Hippocampal formation (tissue), 2 donors: ENCODE measurements around the gene TUSC2.
"Not testable (repeated sequence)": the region's sequence is repeated elsewhere in the genome, so short reads cannot be mapped to it uniquely, and the experiment has no call there.

Experiments
- DNase-seq, 2 donors: peaks; one replicate each; lab custom pipeline; 2025; lab: John Stamatoyannopoulos, UW

Gene TUSC2

GRCh38 chr3:50317300-50317699, 10.7 kb downstream of the TUSC2 start:
- no peak for DNase-seq

- no peak for DNase-seq
Observed at GRCh38 chr3:50316657-50317242, 11.3 kb downstream of the TUSC2 start.

- no peak for DNase-seq
Observed at GRCh38 chr3:50314816-50315215, 13.2 kb downstream of the TUSC2 start.

- DNase-seq: no peak
Observed at GRCh38 chr3:50314342-50314741, 13.7 kb downstream of the TUSC2 start.

GRCh38 chr3:50312041-50312440, 16.0 kb downstream of the TUSC2 start:
- not testable (repeated sequence) for DNase-seq

GRCh38 chr3:50304601-50305000, 23.4 kb downstream of the TUSC2 start:
- DNase-seq: no peak

GRCh38 chr3:50303013-50303815, 24.8 kb downstream of the TUSC2 start, which contains the start of gene HYAL1:
TSS of gene HYAL1 (minus strand) at chr3:50303574. CDS start at chr3:50302956, 618 bp downstream.
- no peak for DNase-seq

- DNase-seq: no peak
Observed at GRCh38 chr3:50302095-50303012, 25.7 kb downstream of the TUSC2 start.

GRCh38 chr3:50300681-50301254, 27.3 kb downstream of the TUSC2 start:
- no peak for DNase-seq

- DNase-seq: peak; percentile 46 to 85
Observed at GRCh38 chr3:50299929-50300680, 27.9 kb downstream of the TUSC2 start.

GRCh38 chr3:50299638-50299928, 28.4 kb downstream of the TUSC2 start:
- no peak for DNase-seq

- peak; percentile 99 to 100 for DNase-seq
Observed at GRCh38 chr3:50298836-50299637, 29.0 kb downstream of the TUSC2 start, which contains the start of the genes HYAL3 and NAA80. TSS of gene HYAL3 (minus strand) at chr3:50299405. CDS start at chr3:50295602, 3,803 bp downstream. TSS of gene NAA80 (minus strand) at chr3:50299405. CDS start at chr3:50297463, 1,942 bp downstream.

GRCh38 chr3:50297896-50298725, 29.9 kb downstream of the TUSC2 start:
- no peak for DNase-seq

GRCh38 chr3:50297384-50297775, 30.6 kb downstream of the TUSC2 start:
- DNase-seq: no peak

- no peak for DNase-seq
Observed at GRCh38 chr3:50296721-50297383, 31.2 kb downstream of the TUSC2 start.

- no peak for DNase-seq
Observed at GRCh38 chr3:50295553-50296431, 32.2 kb downstream of the TUSC2 start.

- no peak for DNase-seq
Observed at GRCh38 chr3:50294492-50295403, 33.3 kb downstream of the TUSC2 start.
